HG02885 (cell line): ENCODE measurements around the gene CD101.
"Not testable (repeated sequence)": the region's sequence is repeated elsewhere in the genome, so short reads cannot be mapped to it uniquely, and the experiment has no call there.

Experiments used
- ATAC-seq: cut with Tn5 transposase; IDR thresholded peaks from one replicate; pipeline ENCODE4 v1.9.1; 2021; ENCODE audit warnings: mild to moderate bottlenecking; ENCODE audit not compliant: unreplicated experiment, poor library complexity

Gene CD101, protein sequence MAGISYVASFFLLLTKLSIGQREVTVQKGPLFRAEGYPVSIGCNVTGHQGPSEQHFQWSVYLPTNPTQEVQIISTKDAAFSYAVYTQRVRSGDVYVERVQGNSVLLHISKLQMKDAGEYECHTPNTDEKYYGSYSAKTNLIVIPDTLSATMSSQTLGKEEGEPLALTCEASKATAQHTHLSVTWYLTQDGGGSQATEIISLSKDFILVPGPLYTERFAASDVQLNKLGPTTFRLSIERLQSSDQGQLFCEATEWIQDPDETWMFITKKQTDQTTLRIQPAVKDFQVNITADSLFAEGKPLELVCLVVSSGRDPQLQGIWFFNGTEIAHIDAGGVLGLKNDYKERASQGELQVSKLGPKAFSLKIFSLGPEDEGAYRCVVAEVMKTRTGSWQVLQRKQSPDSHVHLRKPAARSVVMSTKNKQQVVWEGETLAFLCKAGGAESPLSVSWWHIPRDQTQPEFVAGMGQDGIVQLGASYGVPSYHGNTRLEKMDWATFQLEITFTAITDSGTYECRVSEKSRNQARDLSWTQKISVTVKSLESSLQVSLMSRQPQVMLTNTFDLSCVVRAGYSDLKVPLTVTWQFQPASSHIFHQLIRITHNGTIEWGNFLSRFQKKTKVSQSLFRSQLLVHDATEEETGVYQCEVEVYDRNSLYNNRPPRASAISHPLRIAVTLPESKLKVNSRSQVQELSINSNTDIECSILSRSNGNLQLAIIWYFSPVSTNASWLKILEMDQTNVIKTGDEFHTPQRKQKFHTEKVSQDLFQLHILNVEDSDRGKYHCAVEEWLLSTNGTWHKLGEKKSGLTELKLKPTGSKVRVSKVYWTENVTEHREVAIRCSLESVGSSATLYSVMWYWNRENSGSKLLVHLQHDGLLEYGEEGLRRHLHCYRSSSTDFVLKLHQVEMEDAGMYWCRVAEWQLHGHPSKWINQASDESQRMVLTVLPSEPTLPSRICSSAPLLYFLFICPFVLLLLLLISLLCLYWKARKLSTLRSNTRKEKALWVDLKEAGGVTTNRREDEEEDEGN

DNA sequence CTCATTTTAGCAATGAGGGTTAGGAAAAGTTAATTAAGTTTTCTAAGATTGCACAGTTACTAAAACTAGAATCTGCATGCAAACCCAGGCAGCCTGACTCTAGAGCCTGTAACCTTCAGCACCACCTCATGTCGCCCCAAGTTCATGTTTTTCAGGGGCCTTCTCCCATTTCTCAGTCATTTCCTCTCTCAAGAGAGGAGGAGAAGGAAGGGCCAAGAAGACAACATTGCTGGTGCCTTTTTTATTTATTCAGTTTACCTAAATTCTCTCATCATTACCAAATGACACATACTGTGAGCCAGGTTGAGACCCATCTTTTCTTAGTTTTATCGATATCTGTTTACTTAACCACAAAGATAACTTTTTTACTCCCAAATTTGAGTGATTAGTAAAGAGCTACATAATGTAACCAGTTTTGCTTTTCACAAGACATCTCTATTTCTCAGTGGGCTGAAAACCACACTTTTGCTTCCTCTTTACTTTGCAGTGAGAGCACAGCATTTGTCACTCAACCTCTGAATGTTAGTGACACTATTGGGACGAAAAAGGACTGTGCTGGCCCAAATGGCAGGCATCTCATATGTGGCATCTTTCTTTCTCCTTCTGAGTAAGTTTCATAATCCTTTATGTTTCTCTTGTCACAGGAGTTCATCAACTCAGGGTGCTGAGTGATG, at the start of gene CD101:
CD101 (plus strand) TSS at position 507 of the 674 bp plus-strand sequence; CDS start at position 565, 58 bp downstream.
- ATAC-seq, result peak; percentile 95

DNA sequence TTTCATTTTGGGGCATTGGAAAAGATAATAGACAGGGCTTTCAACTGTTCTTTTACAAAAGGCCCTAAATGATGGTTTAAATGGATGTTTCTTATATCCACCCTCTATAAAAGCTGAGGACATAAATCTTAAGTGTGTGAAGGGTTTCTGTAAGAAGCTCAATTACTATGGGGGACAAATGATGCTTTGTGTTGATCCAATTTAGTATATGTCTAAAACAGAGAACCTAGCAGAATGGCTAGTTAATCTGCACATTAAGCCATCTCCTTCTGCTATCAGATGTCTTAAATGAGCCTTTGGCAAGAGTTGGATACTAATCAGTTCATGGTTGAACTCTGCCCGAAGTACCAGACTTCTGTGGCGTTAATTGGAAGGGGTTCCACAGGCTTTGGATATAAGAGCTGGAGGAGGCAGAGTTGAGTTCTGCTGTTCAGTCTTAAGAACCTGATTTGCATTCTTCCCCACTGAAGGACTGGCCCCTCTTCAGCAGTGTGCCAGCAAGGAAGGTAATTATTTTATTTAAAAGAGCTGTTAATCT, 48.8 kb upstream of the CD101 start:
- ATAC-seq, result no peak

DNA sequence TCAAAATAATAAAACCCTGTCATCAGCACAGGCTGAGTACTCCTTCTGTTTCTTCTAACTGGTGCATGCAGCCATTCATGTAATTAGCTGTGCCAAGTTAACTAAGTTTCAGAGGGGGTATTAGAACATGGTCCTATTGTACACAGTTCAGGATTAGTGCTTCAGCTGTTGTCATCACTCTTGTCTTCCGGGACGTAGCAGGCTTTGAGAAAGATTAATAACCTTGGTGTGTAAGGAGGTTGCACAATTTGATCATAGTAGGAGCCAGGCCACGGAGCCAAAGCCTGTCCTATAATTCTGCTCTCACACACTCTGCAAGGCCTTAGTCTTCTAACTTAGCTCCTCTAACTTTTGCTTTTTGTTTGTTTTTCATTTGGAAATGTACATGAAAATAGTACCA, 47.1 kb upstream of the CD101 start:
- ATAC-seq, result no peak

DNA sequence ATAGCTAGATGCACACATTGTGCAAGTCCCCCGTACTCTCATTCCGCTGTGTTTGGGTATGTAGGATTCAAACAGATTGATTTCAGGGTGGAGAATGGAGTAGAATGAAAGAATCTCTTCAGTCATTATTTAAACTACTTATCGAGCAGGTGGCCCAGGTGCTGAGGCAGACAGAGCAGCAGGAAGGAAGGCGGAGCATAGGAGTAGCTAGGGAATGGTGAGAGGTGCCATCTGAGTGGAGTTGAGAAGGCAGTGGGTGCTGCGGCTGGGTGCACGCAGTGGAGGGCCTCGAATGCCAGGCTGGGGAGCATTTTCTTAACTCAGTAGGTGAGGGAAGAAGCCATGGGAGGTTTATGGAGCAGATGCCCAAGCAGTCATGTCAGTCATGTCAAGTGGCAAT, 45.2 kb upstream of the CD101 start:
- no peak for ATAC-seq

DNA sequence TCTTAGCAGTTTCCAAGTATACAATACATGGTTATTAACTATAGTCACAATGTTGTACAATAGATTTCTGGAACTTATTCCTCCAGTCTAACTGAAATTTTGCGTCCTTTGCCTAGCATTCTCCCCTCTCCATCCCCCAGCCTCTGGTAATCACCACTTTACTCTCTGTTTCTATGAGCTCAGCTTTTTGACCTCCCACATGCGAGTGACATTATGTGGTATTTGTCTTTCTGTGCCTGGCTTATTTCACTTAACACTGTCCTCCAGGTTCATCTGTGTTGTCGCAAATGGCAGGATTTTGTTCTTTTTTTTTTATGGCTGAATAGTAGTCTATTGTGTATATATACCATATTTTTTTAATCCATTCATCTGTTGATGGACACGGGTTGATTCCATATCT, 43.9 kb upstream of the CD101 start:
- no peak for ATAC-seq

DNA sequence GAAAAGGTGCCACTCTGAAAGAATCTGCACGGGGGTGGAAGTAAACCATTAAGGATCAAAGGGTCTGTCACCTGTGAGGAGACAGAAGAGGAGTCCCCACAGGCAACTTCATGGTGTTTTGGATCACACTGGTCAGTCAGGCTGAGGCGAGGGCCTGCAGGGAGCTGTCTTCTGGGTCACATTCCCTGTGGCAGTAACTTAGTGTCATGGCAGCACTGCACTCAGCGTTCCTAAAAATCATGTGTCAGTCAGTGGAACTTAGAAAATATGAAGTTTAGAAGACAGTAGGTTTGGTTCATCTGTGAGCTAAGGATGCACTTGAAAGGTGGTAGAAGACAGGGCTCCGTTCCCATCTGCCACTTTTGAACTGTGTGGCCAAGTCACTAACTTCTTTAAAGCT, 43.5 kb upstream of the CD101 start:
- ATAC-seq, result no peak

DNA sequence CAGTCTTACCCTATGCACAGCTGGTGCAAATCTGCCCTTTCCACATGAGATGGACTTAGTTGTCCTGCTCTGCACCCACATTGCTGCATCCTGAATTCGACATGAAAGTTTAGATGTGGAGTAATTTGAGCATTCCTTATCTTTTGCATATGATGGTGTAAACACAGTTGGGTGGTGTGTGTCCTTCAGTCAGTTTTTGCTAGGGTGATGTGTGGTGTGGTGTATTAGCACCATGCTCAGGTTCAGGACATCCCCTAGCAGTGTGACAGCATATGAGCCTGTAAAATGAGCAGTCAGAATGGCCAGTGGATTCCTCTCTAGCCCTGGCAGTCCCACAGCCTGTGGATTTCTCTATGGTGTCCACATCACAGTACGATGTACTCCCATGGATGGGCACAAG, 42.6 kb upstream of the CD101 start:
- ATAC-seq, result no peak

DNA sequence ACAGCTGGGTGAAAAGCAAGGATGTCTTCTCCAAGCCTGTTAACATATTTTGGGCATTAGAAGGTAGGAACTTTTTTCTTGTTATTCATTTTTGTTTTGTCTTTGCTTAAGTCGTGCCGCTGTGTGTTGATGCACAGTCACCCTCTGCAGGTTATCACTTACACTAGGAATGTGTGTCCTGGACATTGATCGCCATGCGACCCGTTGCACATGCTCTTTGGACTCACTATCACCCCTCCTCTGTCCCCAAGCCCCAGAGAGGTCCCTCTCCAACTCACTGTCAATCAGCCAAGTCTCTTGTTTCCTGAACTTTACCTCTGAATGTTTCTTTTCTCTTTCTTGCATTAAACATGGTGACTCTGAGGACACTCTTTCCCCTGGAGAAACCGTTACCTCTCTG, 40.0 kb upstream of the CD101 start:
- no peak for ATAC-seq

DNA sequence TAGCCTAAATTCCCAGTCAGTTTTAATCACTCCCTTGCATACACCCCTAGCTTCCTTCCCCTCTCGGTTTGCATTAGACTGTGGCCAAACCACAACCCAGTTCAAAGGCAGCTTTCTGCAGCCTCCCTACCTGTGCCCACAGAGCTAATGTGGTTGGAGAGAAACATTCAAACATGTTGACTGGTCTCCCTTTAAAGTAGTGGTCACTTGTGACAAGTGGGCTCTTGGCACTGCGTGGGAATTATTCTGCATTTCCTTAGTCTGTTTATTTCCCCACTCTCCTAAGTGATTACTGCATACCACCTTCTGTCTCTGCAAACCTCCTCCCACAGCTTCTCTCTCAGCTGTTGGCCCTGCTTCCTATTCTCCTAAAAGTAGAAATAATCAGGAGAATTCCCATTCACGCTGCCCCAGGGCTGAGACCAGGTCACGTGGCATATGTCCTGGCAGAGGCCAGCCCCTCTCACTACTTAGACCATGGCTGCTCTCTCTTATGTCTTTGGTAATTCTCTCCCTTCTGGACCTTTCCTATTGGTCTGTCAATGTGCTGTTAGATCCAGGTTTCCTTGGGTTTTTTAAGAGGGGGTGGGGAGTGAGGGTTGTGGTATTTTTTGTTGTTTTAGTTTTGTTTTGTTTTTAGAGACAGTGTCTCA, 38.4 kb upstream of the CD101 start:
- ATAC-seq, result no peak

DNA sequence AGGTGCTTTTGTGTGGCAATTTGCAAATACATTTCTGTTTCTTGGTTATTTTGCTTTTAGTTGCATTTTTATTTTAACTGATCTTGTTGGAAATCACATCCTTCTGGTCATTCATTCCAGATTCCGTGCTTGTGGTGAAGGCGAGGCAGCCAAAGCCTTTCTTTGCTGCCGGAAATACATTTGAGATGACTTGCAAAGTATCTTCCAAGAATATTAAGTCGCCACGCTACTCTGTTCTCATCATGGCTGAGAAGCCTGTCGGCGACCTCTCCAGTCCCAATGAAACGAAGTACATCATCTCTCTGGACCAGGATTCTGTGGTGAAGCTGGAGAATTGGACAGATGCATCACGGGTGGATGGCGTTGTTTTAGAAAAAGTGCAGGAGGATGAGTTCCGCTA, 34.8 kb upstream of the CD101 start:
- ATAC-seq, result no peak

DNA sequence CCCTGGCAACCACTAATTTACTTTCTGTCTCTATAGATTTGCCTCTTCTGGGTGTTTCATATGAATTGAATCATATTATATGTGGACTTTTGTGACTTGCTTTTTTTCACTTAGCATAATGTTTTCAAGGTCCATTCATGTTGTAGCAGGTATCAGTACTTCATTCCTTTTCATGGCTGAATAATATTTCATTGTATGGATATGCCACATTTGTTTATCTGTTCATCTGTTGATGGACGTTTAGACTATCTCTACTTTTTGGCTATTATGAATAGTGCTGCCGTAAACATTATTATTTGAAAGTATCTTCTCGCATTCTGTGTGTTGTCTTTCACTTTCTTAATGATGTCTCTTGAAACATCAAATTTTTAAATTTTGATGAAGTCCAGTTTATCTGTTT, 32.8 kb upstream of the CD101 start:
- no peak for ATAC-seq

DNA sequence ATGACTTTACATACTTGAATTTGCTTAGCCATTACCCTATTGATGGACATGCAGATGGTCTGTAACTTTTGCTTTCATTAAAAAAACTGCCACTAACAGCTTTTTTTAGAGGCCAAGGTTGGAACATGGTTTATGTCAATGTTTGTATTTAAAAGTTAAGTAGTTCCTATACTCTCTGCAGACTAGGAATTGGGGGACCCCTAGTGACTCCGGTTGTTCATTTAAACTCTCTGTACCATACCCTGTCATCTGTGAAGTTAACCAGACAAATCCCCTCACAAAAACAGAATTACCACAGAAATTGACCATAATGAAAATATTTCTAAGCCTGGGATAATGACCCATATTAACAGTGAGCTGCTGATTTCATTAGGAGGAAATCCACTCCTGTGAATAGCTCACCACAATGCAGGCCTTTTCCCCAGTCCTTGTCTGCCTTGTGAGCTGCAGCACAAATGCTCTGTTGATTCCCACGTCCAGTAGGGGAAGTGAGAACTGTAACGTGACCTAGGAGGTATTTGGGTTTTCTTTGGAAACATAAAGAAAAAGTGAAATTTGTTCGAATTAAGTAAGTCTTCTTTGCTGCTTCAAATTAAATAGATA, 30.2 kb upstream of the CD101 start:
- no peak for ATAC-seq

DNA sequence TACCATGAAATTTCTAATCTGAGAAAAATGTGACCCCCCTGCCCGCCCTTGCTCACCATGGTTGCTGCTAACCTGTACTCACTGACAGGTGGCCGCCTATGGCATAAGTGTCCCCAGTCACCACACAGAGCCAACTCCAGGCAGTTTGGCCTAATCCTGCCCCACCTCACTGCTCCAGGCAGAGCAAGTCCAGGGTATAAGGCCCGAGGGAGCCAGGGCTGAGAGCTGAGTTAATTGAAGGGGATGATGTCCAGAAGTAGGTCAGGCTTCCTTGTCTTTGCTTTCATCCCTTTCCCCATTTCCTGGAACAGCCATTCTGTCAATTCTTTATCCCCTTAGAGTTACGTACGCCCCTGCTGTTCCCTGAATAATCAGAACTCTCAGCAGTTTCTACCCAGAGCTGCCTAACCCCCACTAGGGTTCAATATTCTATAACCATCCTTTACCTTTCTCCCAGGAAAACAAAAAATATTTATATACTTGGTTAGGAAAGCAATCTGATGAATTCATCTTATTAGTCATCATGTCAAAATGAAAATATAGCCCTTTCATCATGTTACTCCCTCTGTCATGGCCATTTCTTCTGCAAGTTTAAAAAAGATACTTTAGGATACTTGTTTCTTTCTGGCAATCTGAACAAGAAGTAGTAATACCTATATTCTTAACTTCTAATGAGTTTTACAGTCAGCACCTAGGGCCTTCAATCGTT, 29.4 kb upstream of the CD101 start:
- ATAC-seq, result no peak

DNA sequence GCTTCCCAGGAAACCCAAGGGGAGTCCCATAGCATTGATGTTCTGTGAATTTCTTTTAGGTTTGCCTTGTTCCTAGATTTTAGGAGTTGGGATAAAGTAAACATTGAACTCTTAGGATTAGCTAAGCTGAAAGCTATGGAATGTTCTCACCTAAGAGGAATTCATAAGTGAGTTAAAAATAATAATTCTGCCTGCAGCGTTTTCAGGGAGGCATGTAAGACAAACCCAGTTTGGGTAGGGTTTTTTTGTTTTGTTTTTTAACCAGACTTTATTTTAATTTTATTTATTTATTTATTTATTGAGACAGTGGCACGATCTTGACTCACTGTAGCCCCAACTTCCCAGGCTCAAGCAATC, 28.9 kb upstream of the CD101 start:
- ATAC-seq, result no peak

DNA sequence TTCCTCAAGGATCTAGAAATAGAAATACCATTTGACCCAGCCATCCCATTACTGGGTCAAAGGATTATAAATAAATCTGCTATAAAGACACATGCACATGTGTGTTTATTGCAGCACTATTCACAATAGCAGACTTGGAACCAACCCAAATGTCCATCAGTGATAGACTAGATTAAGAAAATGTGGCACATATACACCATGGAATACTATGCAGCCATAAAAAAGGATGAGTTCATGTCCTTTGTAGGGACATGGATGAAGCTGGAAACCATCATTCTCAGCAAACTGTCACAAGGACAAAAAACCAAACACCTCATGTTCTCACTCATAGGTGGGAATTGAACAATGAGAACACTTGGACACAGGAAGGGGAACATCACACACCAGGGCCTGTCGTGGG, 21.3 kb upstream of the CD101 start:
- ATAC-seq, result not testable (repeated sequence)

DNA sequence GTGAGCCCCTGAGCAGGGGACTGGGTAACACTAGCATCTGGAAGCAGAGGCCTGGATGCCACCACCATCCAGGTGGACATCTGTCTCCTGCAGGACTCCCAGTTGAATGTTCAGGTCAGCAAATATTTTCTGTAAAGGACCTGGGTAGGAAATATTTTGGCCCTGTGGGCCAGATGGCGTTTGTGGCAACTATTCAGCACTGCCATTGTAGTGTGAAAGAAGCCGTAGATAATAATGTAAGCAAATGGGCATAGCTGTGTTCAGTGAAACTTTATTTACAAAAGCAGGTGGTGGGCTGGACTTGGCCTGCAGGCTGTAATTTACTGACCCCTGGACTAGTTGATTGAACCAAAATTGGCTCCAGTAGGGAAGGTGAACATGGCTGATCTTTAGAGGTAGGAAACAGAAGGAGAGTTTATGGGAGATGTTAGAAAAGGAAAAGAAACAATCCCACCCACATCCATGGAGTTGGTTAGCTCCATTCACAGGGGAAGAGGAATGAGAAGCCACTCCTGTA, 20.0 kb upstream of the CD101 start:
- ATAC-seq, result no peak

DNA sequence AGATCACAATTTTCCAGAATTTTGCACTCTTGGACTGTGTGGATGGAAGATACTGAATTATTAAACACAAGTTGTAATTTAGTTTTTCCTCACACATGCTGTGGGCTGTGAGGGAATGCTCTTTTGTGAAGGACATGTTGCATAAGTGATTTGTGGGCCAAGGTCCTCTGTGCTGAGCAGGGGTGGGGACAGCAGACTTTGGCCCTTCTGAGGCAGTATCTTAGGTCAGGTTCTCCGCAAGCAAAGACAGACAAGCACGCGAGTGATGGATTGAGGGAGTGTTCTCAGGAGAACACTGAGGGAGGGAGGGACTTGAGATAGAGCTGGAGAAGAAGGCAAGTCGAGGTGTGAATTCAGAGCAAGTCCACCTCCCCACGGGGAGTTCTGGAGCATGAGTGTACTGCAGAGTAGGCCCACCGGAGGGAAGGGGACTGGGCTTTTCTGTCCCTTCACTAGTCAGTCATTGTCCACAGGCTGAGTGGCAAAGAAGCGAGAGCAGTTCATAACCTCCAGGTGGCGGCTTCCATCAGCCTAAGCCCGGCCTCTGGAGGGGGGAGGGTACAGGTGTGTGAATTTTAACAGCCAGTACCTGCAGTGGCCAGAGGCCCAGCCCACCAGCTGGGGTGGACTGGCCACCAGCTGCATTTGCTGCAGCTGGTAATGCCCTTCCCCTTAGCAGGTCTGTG, 19.1 kb upstream of the CD101 start:
- no peak for ATAC-seq

DNA sequence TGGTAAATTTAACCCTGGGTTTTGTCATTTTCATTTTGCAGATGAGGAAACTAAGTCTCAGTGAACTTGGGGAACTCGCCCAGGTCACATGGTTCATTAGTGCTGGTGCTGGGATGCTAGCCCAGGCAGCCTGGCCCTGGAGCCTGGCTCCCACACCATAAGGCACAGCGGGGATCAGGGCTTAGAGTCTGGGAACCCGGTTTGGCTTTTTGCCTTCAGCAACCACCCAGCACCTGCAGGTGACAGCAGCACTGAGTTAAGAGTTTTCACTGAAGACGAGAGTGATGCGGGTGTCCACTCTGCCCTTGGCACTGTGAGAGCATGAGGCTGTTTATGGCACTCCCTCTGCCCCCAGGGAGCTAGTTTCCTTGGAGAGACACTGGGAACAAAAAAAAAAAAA, 18.4 kb upstream of the CD101 start:
- no peak for ATAC-seq
